HK-2 (cell line): ENCODE results near the gene ATXN2L.
"Not testable (repeated sequence)": the region's sequence is repeated elsewhere in the genome, so short reads cannot be mapped to it uniquely, and the experiment has no call there.

Experiments used
- DNase-seq: peaks from one replicate; pipeline ENCODE4 v3.0.0-alpha.2; 2018; ENCODE audit not compliant: unreplicated experiment

The ATXN2L gene

GRCh38 chr16:28822520-28823290 lies at the start of gene ATXN2L:
ATXN2L (plus strand) TSS chr16:28822999; CDS start chr16:28823260, 261 bp downstream.
- DNase-seq = peak; percentile 86

GRCh38 chr16:28781697-28782096 lies 41.1 kb upstream of the ATXN2L start:
- not testable (repeated sequence) for DNase-seq

GRCh38 chr16:28782357-28782756 lies 40.4 kb upstream of the ATXN2L start:
- DNase-seq = not testable (repeated sequence)

- peak; percentile 57 for DNase-seq
Observed at GRCh38 chr16:28802235-28803019, 20.4 kb upstream of the ATXN2L start.

- DNase-seq = not testable (repeated sequence)
Observed at GRCh38 chr16:28807445-28808120, 15.2 kb upstream of the ATXN2L start.

GRCh38 chr16:28820016-28820415 lies 2.8 kb upstream of the ATXN2L start:
- DNase-seq = no peak

GRCh38 chr16:28820546-28820945 lies 2.3 kb upstream of the ATXN2L start:
- not testable (repeated sequence) for DNase-seq

- DNase-seq = no peak
Observed at GRCh38 chr16:28821874-28822519, 802 bp upstream of the ATXN2L start.

- DNase-seq = no peak
Observed at GRCh38 chr16:28823291-28823872, 583 bp downstream of the ATXN2L start.

GRCh38 chr16:28823873-28824716 lies 1.3 kb downstream of the ATXN2L start:
- peak; percentile 94 for DNase-seq

- no peak for DNase-seq
Observed at GRCh38 chr16:28824717-28824973, 1.8 kb downstream of the ATXN2L start.

GRCh38 chr16:28826141-28826540 lies 3.3 kb downstream of the ATXN2L start:
- DNase-seq = no peak

GRCh38 chr16:28829747-28830146 lies 6.9 kb downstream of the ATXN2L start:
- no peak for DNase-seq

- no peak for DNase-seq
Observed at GRCh38 chr16:28830531-28830930, 7.7 kb downstream of the ATXN2L start.

GRCh38 chr16:28834349-28834748 lies 11.6 kb downstream of the ATXN2L start:
- no peak for DNase-seq

GRCh38 chr16:28834873-28835863 lies 12.4 kb downstream of the ATXN2L start:
- no peak for DNase-seq

- no peak for DNase-seq
Observed at GRCh38 chr16:28835864-28836760, 13.3 kb downstream of the ATXN2L start.

- DNase-seq = no peak
Observed at GRCh38 chr16:28836761-28837064, 13.9 kb downstream of the ATXN2L start.
